Gastroesophageal sphincter (tissue), 2 donors: ENCODE results near the gene ACTL7B.

ENCODE experiments used
- EP300 ChIP-seq: sonication (generic); formaldehyde crosslinking; IDR thresholded peaks from one replicate; pipeline ENCODE4 v1.6.1; 2017; ENCODE audit warnings: antibody characterized with exemption, mild to moderate bottlenecking
- POLR2A ChIP-seq, 2 donors: fragments of 450-650 bp; IDR thresholded peaks; one replicate each; pipeline ENCODE4 v1.6.1; 2017; ENCODE audit warnings: antibody characterized with exemption in 2 of 2, mild to moderate bottlenecking in 2 of 2, moderate library complexity in 1 of 2
- POLR2AphosphoS5 ChIP-seq: sonication (generic); formaldehyde crosslinking; IDR thresholded peaks from one replicate; pipeline ENCODE4 v1.6.1; 2017; ENCODE audit warnings: antibody characterized with exemption

GRCh38 chr9:108838017-108838416 lies 17.8 kb downstream of the ACTL7B start:
- no peak for TF ChIP-seq POLR2AphosphoS5
- TF ChIP-seq POLR2A (IDR thresholded peaks at IDR 0.05) = no peak
- no peak for TF ChIP-seq EP300
